Skeletal muscle cell (primary cell): ENCODE measurements around the gene RIMS3.

Experiments
- DNase-seq: peaks from one replicate; pipeline ENCODE4 v3.0.0-alpha.2; 2010; ENCODE audit warnings: low read depth
- H3K4me3 ChIP-seq: 2 replicates; pipeline ENCODE4 v1.5.1; 2011; ENCODE audit warnings: low read depth, mild to moderate bottlenecking, control low read depth, low read length, moderate library complexity

Gene RIMS3

GRCh38 chr1:40693425-40693824 lies 27.9 kb upstream of the RIMS3 start:
- no peak overlapping the region for H3K4me3 ChIP-seq
- no peak for DNase-seq

GRCh38 chr1:40692429-40692895 lies 27.0 kb upstream of the RIMS3 start:
- DNase-seq = no peak
- H3K4me3 ChIP-seq = peak overlapping the region; percentile 86

- peak; percentile 93 for DNase-seq
- peak within 1 kb of the TSS; percentile 86 for H3K4me3 ChIP-seq
Observed at GRCh38 chr1:40691538-40692428, 26.3 kb upstream of the RIMS3 start, which contains the start of gene NFYC. TSS of gene NFYC (plus strand) at chr1:40691704. CDS start at chr1:40738844, 47,140 bp downstream.

GRCh38 chr1:40690771-40691537 lies 25.5 kb upstream of the RIMS3 start:
- DNase-seq = no peak
- peak overlapping the region; percentile 86 for H3K4me3 ChIP-seq

- H3K4me3 ChIP-seq = no peak overlapping the region
- no peak for DNase-seq
Observed at GRCh38 chr1:40689737-40690136, 24.3 kb upstream of the RIMS3 start.

DNA sequence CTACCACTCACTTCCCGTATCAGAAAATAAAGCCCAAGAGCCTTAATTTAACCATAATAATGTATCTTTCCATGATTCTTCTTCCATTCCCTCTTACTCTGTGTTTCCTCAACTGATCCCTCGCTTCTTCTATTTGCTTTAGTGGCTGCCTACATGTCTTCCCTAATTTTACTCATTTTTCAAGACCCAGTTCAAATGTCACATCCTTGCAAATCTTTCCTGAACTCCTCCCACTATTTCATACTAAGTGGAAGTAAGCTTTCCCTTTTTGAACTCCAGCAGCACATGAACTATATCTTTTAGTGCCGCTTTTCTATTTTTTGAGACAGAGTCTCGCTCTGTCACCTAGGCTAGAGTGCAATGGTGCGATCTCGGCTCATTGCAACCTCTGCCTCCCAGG lies 22.2 kb upstream of the RIMS3 start:
- DNase-seq = no peak
- H3K4me3 ChIP-seq = no peak overlapping the region

DNA sequence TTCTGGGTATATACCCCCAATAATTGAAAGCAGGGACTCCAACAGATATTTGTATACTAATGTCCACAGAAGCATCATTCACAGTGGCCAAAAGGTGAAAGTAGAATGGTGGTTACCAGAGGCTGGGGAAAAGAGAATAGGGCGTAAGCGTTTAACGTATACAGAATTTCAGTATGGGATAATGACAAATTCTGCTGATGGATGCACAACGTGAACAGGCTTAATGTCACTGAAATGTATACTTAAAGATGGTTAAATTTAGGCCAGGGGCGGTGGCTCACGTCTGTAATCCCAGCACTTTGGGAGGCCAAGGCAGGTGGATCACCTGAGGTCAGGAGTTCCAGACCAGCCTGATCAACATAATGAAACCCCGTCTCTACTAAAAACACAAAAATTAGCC lies 21.6 kb upstream of the RIMS3 start:
- no peak overlapping the region for H3K4me3 ChIP-seq
- DNase-seq = no peak

DNA sequence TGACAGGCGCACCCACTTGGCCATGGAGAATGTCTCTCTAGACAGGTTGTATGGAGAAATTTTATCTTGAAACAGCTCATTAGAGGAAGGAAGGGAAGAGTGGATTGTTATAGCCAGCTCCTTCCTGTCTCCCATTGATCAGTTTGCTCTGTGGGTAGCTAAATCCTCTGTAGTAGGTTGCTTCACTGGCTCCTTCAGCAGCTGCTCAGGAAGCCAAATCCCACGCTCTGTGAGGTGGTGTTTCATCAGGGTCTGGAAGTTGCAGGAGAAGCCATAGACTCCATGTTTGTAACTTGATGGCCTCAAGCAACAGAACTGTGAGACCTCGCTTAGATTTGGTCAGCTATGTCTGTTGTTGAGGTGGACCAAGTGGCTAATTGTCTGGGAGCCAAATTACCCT lies 19.2 kb upstream of the RIMS3 start:
- no peak overlapping the region for H3K4me3 ChIP-seq
- no peak for DNase-seq

GRCh38 chr1:40679165-40679953 lies 13.9 kb upstream of the RIMS3 start:
- no peak overlapping the region for H3K4me3 ChIP-seq
- no peak for DNase-seq

GRCh38 chr1:40676501-40676900 lies 11.0 kb upstream of the RIMS3 start:
- no peak for DNase-seq
- no peak overlapping the region for H3K4me3 ChIP-seq

DNA sequence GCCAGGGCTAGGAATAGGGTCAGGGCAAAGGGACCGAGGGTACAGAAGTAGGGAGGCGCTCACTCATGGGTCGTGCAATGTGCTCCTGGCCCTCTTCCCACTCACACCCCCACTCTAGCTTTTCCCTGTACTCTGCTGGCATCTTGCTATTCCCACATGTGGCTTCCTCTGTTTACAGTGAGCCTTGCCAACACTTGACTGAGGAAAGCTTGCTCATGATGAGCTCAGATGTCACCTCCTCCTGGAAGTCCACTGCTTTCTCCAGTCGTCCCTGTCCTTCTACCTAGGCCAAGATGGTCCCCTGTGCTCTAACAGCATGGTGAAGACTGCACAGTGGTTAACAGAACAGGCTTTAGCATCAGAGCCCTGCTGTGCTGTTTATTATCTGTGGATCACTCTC lies 8.0 kb upstream of the RIMS3 start:
- DNase-seq = no peak
- H3K4me3 ChIP-seq = no peak overlapping the region

GRCh38 chr1:40668769-40669525 lies 3.5 kb upstream of the RIMS3 start:
- no peak overlapping the region for H3K4me3 ChIP-seq
- DNase-seq = no peak

DNA sequence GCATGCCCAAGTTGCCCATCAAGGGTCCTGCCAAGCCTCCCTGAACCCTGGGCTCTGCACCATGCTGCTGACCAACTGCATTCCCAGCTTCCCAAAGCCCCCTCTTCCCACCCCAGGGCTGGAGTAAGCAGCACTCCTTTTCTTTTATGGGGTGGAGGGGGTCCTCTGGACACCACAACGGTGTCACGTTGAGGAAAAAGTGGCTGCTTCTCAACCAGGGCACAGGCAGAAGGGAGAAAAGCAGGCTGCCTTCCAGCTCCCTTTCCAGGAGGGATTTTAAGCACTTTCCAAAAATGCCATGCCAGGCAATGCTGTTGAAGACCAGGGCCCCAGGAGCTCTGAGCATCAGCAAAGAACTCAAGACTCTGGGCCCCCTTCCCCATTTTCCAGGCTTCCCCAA lies 691 bp downstream of the RIMS3 start:
- no peak overlapping the region for H3K4me3 ChIP-seq
- no peak for DNase-seq

- no peak for DNase-seq
- H3K4me3 ChIP-seq = no peak overlapping the region
Observed at GRCh38 chr1:40664167-40664537, 1.3 kb downstream of the RIMS3 start.

DNA sequence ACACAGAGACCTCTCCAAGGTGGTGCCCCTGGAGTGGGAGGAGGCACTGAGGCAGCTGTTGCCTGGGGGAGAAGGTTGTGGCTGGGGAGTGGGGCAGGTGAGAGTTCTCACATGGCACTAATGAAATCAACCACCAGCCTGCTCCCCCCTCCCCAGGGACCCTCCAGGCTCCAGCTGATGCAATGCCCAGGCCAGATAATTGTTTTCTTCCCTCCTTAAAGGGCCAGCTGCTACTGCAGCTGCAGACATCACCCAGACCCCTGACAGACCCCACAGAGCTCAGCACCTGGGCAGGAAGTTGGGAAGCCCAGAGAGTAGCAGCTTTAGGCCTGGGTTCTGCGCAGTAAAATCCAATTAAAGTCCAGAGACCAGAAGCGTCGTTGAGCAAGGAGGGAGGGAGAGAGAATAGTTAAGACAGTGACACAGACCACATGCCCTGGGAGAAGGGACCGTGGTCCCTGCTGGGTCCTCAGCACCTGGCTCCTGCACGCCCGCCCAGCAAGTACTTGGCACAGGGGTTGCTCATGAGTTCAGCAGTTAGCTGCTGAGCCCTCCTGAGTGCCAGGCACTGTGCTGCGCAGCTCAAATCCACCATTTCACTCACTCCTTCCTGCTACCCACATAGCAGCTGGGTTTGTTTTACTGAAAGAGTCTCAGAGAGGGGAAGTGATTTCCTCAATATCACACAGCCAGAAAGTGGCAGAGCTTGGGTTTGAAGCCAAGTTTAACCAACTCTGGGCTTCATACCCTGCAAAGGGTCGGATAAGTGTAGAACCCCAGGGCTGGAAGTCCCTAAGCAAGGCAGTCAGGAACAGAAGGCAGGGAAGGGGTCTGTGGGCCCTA lies 1.9 kb downstream of the RIMS3 start:
- DNase-seq = no peak
- no peak overlapping the region for H3K4me3 ChIP-seq

GRCh38 chr1:40662864-40663263 lies 2.6 kb downstream of the RIMS3 start:
- H3K4me3 ChIP-seq = no peak overlapping the region
- no peak for DNase-seq

DNA sequence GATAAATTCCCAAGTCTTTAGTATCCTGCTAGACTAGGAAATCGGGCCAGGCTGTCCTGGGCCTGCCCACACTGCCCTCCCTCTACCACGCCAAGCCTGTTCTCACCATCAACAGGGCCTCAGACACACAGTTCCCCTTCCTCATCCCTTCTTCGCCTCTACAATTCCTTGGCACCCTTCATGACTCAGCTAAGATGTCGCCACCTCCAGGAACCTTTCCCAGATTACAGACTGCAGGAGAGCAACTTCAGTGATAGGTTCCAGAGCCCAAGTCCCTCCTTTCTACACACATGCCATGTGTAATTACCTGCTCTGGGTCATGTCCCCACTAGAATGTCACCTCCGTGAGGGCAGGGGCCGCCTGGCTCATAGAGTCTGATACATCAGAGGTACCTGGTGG lies 3.3 kb downstream of the RIMS3 start:
- DNase-seq = no peak
- no peak overlapping the region for H3K4me3 ChIP-seq

GRCh38 chr1:40661678-40662077 lies 3.8 kb downstream of the RIMS3 start:
- H3K4me3 ChIP-seq = no peak overlapping the region
- no peak for DNase-seq

DNA sequence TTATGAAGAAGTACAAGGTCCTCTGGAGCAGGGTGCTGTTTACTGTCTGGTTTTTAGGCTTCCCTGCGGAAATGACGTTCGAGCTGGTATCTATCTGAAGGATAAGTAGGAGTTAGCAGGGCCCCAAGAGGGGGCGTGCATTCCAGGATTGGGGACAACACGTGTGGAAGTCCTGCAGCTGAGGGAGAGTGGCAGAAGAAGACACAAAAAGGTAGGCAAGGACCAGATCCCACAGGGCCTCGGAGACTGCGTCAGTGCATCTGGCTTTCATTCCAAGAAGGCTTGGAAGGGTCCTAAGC lies 5.9 kb downstream of the RIMS3 start:
- no peak for DNase-seq
- H3K4me3 ChIP-seq = no peak overlapping the region
